ENCODE measurements around the gene CDH3. TPM values are rescaled to one million over a fixed set of nuclear protein-coding genes. Genes with fewer than 3 reads are reported as not detected.

Gene CDH3
- total RNA-seq, 2 donors from 2014 or later, result 30.0 to 98.5 TPM

DNA sequence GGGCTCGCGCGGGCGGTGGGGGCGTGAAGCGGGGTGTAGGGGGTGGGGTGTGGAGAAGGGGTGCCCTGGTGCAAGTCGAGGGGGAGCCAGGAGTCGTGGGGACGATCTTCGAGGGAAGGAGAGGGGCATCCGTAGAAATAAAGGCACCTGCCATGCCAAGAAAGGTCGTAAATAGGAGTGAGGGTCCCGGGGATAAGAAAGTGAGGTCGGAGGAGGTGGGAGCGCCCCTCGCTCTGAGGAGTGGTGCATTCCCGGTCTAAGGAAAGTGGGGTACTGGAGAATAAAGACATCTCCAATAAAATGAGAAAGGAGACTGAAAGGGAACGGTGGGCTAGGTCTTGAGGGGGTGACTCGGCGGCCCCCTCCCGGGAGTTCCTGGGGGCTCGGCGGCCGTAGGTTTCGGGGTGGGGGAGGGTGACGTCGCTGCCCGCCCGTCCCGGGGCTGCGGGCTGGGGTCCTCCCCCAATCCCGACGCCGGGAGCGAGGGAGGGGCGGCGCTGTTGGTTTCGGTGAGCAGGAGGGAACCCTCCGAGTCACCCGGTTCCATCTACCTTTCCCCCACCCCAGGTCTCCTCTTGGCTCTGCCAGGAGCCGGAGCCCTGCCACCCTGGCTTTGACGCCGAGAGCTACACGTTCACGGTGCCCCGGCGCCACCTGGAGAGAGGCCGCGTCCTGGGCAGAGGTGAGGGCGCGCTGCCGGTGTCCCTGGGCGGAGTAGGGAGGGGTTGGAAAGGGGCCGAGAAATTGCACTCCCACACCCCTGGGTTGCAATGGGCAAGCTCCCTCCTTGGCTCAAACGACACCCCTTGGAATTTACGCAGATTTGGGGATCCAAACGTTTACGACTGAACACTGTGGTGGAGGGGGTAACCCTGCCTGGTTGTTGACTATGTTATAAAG is 92.9 kb downstream of the CDH3 start:
- Histone ChIP-seq H3K36me3 (no peaks in the 10 kb centered on the region), H3K9me3 (no peaks in the 10 kb centered on the region), H3K27ac (peak overlapping the region; percentile 91 to 93), H3K4me1 (replicated peaks) (peaks cover 10% of the 10 kb centered on the region), H3K27me3 (replicated peaks; ENCODE audit: insufficient read depth) (no peaks in the 10 kb centered on the region), H3K4me3 (peak overlapping the region; percentile 65)
- DNase-seq (ENCODE audit: low spot score), result peak; percentile 70
- intact Hi-C loops (cut with DNase I), result no loop called here
- TF ChIP-seq POLR2AphosphoS5 (IDR thresholded peaks at IDR 0.05) (peak; percentile 17), POLR2A (IDR thresholded peaks at IDR 0.05) (peak; percentile 41)
- TF ChIP-seq, protein P1, sequence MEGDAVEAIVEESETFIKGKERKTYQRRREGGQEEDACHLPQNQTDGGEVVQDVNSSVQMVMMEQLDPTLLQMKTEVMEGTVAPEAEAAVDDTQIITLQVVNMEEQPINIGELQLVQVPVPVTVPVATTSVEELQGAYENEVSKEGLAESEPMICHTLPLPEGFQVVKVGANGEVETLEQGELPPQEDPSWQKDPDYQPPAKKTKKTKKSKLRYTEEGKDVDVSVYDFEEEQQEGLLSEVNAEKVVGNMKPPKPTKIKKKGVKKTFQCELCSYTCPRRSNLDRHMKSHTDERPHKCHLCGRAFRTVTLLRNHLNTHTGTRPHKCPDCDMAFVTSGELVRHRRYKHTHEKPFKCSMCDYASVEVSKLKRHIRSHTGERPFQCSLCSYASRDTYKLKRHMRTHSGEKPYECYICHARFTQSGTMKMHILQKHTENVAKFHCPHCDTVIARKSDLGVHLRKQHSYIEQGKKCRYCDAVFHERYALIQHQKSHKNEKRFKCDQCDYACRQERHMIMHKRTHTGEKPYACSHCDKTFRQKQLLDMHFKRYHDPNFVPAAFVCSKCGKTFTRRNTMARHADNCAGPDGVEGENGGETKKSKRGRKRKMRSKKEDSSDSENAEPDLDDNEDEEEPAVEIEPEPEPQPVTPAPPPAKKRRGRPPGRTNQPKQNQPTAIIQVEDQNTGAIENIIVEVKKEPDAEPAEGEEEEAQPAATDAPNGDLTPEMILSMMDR (IDR thresholded peaks at IDR 0.05), result peak in 2 of 4 experiments; percentile 40 to 42
- 4% methylated on average over 58 of the region's 58 CpGs for WGBS

DNA sequence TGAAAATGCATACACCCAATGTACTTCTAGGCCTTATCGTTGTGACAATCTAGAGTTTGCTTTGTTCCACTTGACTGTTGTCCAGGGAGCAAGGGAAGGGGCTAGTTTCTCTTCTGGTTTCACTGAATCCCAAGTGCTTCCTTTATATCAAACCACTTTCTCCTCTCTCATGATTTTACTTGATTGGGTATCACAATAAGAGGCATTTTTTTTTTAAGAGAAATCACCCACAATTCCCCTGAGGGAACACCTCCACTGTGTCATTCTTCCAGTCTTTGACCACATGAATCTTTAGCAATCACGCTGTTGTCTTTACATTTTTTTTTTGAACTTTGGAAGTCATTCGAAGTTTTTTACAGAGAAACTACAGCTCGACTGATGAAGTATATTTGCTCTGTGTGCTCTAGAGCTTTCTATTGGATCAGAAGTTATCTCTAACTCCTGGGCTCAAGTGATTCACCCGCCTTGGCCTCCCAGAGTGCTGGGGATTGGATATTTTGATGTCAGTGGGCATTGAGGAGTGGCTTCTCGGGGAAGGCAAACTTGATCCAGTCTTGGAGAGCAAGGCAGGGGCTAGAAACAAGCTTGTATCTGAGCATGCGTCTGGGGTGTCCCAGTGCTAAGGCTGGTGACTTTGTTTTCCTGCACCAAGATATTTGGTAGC is 95.0 kb downstream of the CDH3 start:
- Histone ChIP-seq H3K27ac (peak overlapping the region; percentile 91 to 93), H3K36me3 (no peaks in the 10 kb centered on the region), H3K4me3 (no peak overlapping the region), H3K9me3 (no peaks in the 10 kb centered on the region), H3K27me3 (replicated peaks; ENCODE audit: insufficient read depth) (no peaks in the 10 kb centered on the region), H3K4me1 (replicated peaks) (peaks cover 21% of the 10 kb centered on the region)
- 42% methylated on average over 7 of the region's 7 CpGs for WGBS
- intact Hi-C loops (cut with DNase I), result loop anchor here (2.0 kb wide), 1 partner anchor 61 kb away; no protein-coding TSS in a partner anchor
- TF ChIP-seq POLR2AphosphoS5 (IDR thresholded peaks at IDR 0.05), result peak; percentile 9
- TF ChIP-seq, protein P1 (IDR thresholded peaks at IDR 0.05), result no peak
- no peak for DNase-seq (ENCODE audit: low spot score)

DNA sequence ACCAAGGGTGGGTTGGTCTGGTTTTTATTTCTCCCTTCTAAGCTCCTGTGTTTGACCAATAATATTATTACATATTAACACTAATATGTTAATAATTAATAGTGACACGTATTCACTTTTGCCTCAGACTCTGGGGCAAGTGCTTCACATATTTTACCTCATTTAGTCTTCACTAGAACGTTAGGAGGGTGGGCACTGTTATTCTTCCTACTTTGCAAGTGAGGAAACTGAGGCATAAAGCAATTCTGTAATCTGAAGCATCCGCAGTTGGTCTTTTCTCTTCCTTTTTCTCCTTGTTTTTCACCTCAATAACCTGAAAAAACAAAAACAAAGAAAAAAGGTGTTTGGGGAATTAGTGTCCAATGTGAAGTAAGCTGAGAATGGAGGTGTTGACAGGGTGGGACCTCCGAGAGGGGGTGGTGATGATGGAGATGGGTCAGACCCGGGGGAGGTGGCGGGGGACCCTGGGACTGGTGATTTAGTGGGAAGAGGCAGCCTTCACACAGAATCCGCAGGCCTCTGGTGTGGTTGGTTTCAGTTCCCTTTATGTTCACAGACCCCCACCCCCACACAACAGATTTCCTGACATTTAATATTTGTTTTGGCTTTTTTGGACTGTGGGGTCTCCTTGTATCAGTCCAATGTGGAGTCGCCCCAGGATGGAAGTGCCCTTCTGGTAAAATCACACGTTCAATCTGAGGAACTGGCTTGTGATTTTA is 95.7 kb downstream of the CDH3 start:
- DNase-seq (ENCODE audit: low spot score), result no peak
- H3K27ac ChIP-seq, result peak overlapping the region; percentile 91 to 93

GRCh38 chr16:68743664-68744063 is 98.6 kb downstream of the CDH3 start:
- TF ChIP-seq POLR2AphosphoS5 (IDR thresholded peaks at IDR 0.05) (no peak), POLR2A (IDR thresholded peaks at IDR 0.05) (no peak)
- TF ChIP-seq, protein P1 (IDR thresholded peaks at IDR 0.05), result no peak
- H3K9me3 ChIP-seq, result no peaks in the 10 kb centered on the region
- no peak overlapping the region for H3K4me3 ChIP-seq
- H3K4me1 ChIP-seq (replicated peaks), result peaks cover 24% of the 10 kb centered on the region
- intact Hi-C loops (cut with DNase I), result no loop called here
- 89% methylated on average over 4 of the region's 4 CpGs for WGBS
- H3K27me3 ChIP-seq (replicated peaks; ENCODE audit: insufficient read depth), result no peaks in the 10 kb centered on the region
- peak overlapping the region; percentile 91 to 93 for H3K27ac ChIP-seq
- DNase-seq (ENCODE audit: low spot score), result no peak
- H3K36me3 ChIP-seq, result no peaks in the 10 kb centered on the region

More for the DNA sequence above, 95.7 kb downstream of the CDH3 start:
- no peak overlapping the region for H3K4me3 ChIP-seq
- H3K9me3 ChIP-seq, result no peaks in the 10 kb centered on the region
- no peaks in the 10 kb centered on the region for H3K36me3 ChIP-seq
- TF ChIP-seq, protein P1 (IDR thresholded peaks at IDR 0.05), result no peak
- TF ChIP-seq POLR2A (IDR thresholded peaks at IDR 0.05), result no peak
- TF ChIP-seq POLR2AphosphoS5 (IDR thresholded peaks at IDR 0.05), result no peak
- WGBS, result 65% methylated on average over 9 of the region's 9 CpGs
- peaks cover 23% of the 10 kb centered on the region for H3K4me1 ChIP-seq (replicated peaks)
- intact Hi-C loops (cut with DNase I), result loop anchor here (2.0 kb wide), 1 partner anchor 60 kb away; no protein-coding TSS in a partner anchor
- no peaks in the 10 kb centered on the region for H3K27me3 ChIP-seq (replicated peaks; ENCODE audit: insufficient read depth)
